Measurements from ENCODE around the gene INTS4.
"Not testable (repeated sequence)": the region's sequence is repeated elsewhere in the genome, so short reads cannot be mapped to it uniquely, and the experiment has no call there.

INTS4 gene

DNA sequence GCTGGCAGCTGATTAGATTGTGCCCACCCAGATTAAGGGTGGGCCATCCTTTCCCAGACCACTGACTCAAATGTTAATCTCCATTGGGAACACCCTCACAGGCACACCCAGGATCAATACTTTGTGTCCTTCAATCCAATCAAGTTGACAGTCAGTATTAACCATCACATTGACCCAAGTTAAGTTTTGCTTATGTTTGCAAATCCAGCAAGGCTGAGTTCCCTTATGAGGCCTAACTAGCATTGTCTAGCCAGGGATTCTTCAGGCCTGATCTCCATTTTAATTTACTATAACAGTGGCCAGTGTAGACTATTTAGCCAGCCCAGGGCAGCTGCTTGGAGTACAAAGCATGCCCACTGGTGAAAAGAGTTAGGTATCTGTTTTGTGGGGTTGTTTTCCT, 30.9 kb upstream of the INTS4 start:
- Histone ChIP-seq H3K9ac (ENCODE audit: low read length in 5 of 5) (no peak overlapping the region), H3K36me3 (ENCODE audit: control insufficient read depth in 5 of 5, insufficient read depth in 5 of 5, low read length in 5 of 5) (no peaks in the 10 kb centered on the region), H3K9me3 (ENCODE audit: control insufficient read depth in 5 of 5, low read length in 5 of 5) (no peaks in the 10 kb centered on the region), H3K4me1 (ENCODE audit: control insufficient read depth in 5 of 5, insufficient read depth in 5 of 5, low read length in 5 of 5) (peaks cover 0 to 15% (median 14%) of the 10 kb centered on the region in 5 donors), H3K27ac (ENCODE audit: low read depth, low read length) (no peak overlapping the region), H3K27me3 (ENCODE audit: control insufficient read depth in 5 of 5, insufficient read depth in 4 of 5, low read length in 5 of 5) (no peaks in the 10 kb centered on the region), H3K4me3 (ENCODE audit: low read depth in 1 of 5, low read length in 5 of 5) (no peak overlapping the region)

GRCh38 chr11:78023426-78023825, 29.0 kb upstream of the INTS4 start:
- H3K4me1 ChIP-seq (ENCODE audit: control insufficient read depth in 5 of 5, insufficient read depth in 5 of 5, low read length in 5 of 5): peaks cover 0 to 13% (median 11%) of the 10 kb centered on the region in 5 donors
- H3K9ac ChIP-seq (ENCODE audit: low read length in 5 of 5): peak overlapping the region in 3 of 5 donors; percentile 48 to 65 (median 60)
- H3K9me3 ChIP-seq (ENCODE audit: control insufficient read depth in 5 of 5, low read length in 5 of 5): no peaks in the 10 kb centered on the region
- H3K36me3 ChIP-seq (ENCODE audit: control insufficient read depth in 5 of 5, insufficient read depth in 5 of 5, low read length in 5 of 5): no peaks in the 10 kb centered on the region
- peak overlapping the region in 4 of 5 donors; percentile 61 to 70 (median 68) for H3K4me3 ChIP-seq (ENCODE audit: low read depth in 1 of 5, low read length in 5 of 5)
- H3K27me3 ChIP-seq (ENCODE audit: control insufficient read depth in 5 of 5, insufficient read depth in 4 of 5, low read length in 5 of 5): no peaks in the 10 kb centered on the region
- H3K27ac ChIP-seq (ENCODE audit: low read depth, low read length): no peak overlapping the region

- H3K27ac ChIP-seq (ENCODE audit: low read depth, low read length): no peak within 1 kb of the TSS
- H3K9ac ChIP-seq (ENCODE audit: low read length in 5 of 5): peak within 1 kb of the TSS in 4 of 5 donors; percentile 48 to 77 (median 62)
- H3K27me3 ChIP-seq (ENCODE audit: control insufficient read depth in 5 of 5, insufficient read depth in 4 of 5, low read length in 5 of 5): no peaks in the 10 kb centered on the region
- H3K4me1 ChIP-seq (ENCODE audit: control insufficient read depth in 5 of 5, insufficient read depth in 5 of 5, low read length in 5 of 5): peaks cover 0 to 13% (median 11%) of the 10 kb centered on the region in 5 donors
- H3K36me3 ChIP-seq (ENCODE audit: control insufficient read depth in 5 of 5, insufficient read depth in 5 of 5, low read length in 5 of 5): no peaks in the 10 kb centered on the region
- no peaks in the 10 kb centered on the region for H3K9me3 ChIP-seq (ENCODE audit: control insufficient read depth in 5 of 5, low read length in 5 of 5)
- H3K4me3 ChIP-seq (ENCODE audit: low read depth in 1 of 5, low read length in 5 of 5): peak within 1 kb of the TSS; percentile 61 to 70 (median 67)
Observed at GRCh38 chr11:78022397-78023396, 28.2 kb upstream of the INTS4 start, which contains the start of gene KCTD14. Gene KCTD14, minus strand, starts transcription at chr11:78023276. Its CDS starts 27 bp downstream, at chr11:78023249.

DNA sequence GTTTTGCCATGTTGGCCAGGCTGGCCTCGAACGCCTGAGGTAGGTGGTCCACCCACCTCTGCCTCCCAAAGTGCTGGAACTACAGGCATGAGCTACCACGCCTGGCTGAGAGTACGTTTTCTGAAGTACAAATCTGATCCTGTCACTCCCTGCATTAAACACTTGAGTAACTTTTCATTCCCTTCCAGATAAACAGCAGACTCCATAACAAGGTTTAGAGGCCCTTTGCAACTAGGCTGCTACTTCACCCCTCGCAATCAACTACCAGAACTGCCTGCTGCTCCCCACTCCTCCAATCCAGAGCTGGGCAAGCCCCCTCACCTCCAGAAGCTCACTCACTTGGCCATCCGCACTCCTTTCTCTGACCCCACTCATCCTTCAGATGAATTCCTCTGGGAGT, 27.1 kb upstream of the INTS4 start:
- Histone ChIP-seq H3K36me3 (ENCODE audit: control insufficient read depth in 5 of 5, insufficient read depth in 5 of 5, low read length in 5 of 5) (peaks cover 0 to 2% (median 0%) of the 10 kb centered on the region in 5 donors), H3K27ac (ENCODE audit: low read depth, low read length) (no peak overlapping the region), H3K9ac (ENCODE audit: low read length in 5 of 5) (no peak overlapping the region), H3K9me3 (ENCODE audit: control insufficient read depth in 5 of 5, low read length in 5 of 5) (no peaks in the 10 kb centered on the region), H3K4me3 (ENCODE audit: low read depth in 1 of 5, low read length in 5 of 5) (no peak overlapping the region), H3K27me3 (ENCODE audit: control insufficient read depth in 5 of 5, insufficient read depth in 4 of 5, low read length in 5 of 5) (no peaks in the 10 kb centered on the region), H3K4me1 (ENCODE audit: control insufficient read depth in 5 of 5, insufficient read depth in 5 of 5, low read length in 5 of 5) (peaks cover 0 to 13% (median 11%) of the 10 kb centered on the region in 5 donors)

- Histone ChIP-seq H3K4me3 (ENCODE audit: low read depth in 1 of 5, low read length in 5 of 5) (no peak overlapping the region), H3K9ac (ENCODE audit: low read length in 5 of 5) (no peak overlapping the region), H3K9me3 (ENCODE audit: control insufficient read depth in 5 of 5, low read length in 5 of 5) (no peaks in the 10 kb centered on the region), H3K36me3 (ENCODE audit: control insufficient read depth in 5 of 5, insufficient read depth in 5 of 5, low read length in 5 of 5) (peaks cover 0 to 3% (median 0%) of the 10 kb centered on the region in 5 donors), H3K27ac (ENCODE audit: low read depth, low read length) (no peak overlapping the region), H3K4me1 (ENCODE audit: control insufficient read depth in 5 of 5, insufficient read depth in 5 of 5, low read length in 5 of 5) (peaks cover 0 to 13% (median 11%) of the 10 kb centered on the region in 5 donors), H3K27me3 (ENCODE audit: control insufficient read depth in 5 of 5, insufficient read depth in 4 of 5, low read length in 5 of 5) (no peaks in the 10 kb centered on the region)
Observed at GRCh38 chr11:78020246-78020645, 25.8 kb upstream of the INTS4 start.

DNA sequence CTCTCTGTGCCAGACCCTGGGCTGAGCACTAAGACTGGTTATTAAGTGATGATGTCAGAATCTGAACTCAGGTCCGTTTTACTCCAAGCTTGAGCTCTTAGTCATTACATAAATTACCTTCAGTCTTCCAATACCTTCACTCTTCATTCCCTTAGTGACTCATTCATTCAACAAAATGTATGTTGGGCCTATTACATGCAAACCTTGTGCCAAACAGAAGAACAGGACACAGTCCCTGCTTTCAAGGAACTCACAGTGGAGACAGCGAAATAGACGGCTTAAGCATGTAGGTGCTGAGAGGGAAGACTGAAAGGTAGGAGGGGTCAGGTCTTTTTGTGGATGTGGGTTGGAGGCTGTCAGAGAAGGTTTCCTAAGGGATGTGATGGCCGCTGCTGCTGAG, 25.3 kb upstream of the INTS4 start:
- H3K9ac ChIP-seq (ENCODE audit: low read length in 5 of 5): no peak overlapping the region

GRCh38 chr11:78015878-78016277, 21.4 kb upstream of the INTS4 start:
- Histone ChIP-seq H3K9ac (ENCODE audit: low read length in 5 of 5) (no peak overlapping the region), H3K9me3 (ENCODE audit: control insufficient read depth in 5 of 5, low read length in 5 of 5) (no peaks in the 10 kb centered on the region)

More for the DNA sequence above, 25.3 kb upstream of the INTS4 start:
- H3K27me3 ChIP-seq (ENCODE audit: control insufficient read depth in 5 of 5, insufficient read depth in 4 of 5, low read length in 5 of 5): no peaks in the 10 kb centered on the region
- peaks cover 0 to 3% (median 0%) of the 10 kb centered on the region in 5 donors for H3K36me3 ChIP-seq (ENCODE audit: control insufficient read depth in 5 of 5, insufficient read depth in 5 of 5, low read length in 5 of 5)
- H3K4me1 ChIP-seq (ENCODE audit: control insufficient read depth in 5 of 5, insufficient read depth in 5 of 5, low read length in 5 of 5): peaks cover 0 to 13% (median 11%) of the 10 kb centered on the region in 5 donors
- H3K9me3 ChIP-seq (ENCODE audit: control insufficient read depth in 5 of 5, low read length in 5 of 5): no peaks in the 10 kb centered on the region
- no peak overlapping the region for H3K4me3 ChIP-seq (ENCODE audit: low read depth in 1 of 5, low read length in 5 of 5)
- no peak overlapping the region for H3K27ac ChIP-seq (ENCODE audit: low read depth, low read length)

GRCh38 chr11:78014937-78015520, 20.6 kb upstream of the INTS4 start:
- not testable (repeated sequence) for H3K36me3 ChIP-seq (ENCODE audit: control insufficient read depth in 5 of 5, insufficient read depth in 5 of 5, low read length in 5 of 5); H3K27ac ChIP-seq (ENCODE audit: low read depth, low read length); H3K9me3 ChIP-seq (ENCODE audit: control insufficient read depth in 5 of 5, low read length in 5 of 5); H3K4me1 ChIP-seq (ENCODE audit: control insufficient read depth in 5 of 5, insufficient read depth in 5 of 5, low read length in 5 of 5); H3K9ac ChIP-seq (ENCODE audit: low read length in 5 of 5); H3K4me3 ChIP-seq (ENCODE audit: low read depth in 1 of 5, low read length in 5 of 5); H3K27me3 ChIP-seq (ENCODE audit: control insufficient read depth in 5 of 5, insufficient read depth in 4 of 5, low read length in 5 of 5)

More at GRCh38 chr11:78015878-78016277, 21.4 kb upstream of the INTS4 start:
- Histone ChIP-seq H3K4me1 (ENCODE audit: control insufficient read depth in 5 of 5, insufficient read depth in 5 of 5, low read length in 5 of 5) (no peaks in the 10 kb centered on the region), H3K4me3 (ENCODE audit: low read depth in 1 of 5, low read length in 5 of 5) (no peak overlapping the region), H3K27me3 (ENCODE audit: control insufficient read depth in 5 of 5, insufficient read depth in 4 of 5, low read length in 5 of 5) (no peaks in the 10 kb centered on the region), H3K27ac (ENCODE audit: low read depth, low read length) (no peak overlapping the region), H3K36me3 (ENCODE audit: control insufficient read depth in 5 of 5, insufficient read depth in 5 of 5, low read length in 5 of 5) (peaks cover 0 to 3% (median 0%) of the 10 kb centered on the region in 5 donors)

DNA sequence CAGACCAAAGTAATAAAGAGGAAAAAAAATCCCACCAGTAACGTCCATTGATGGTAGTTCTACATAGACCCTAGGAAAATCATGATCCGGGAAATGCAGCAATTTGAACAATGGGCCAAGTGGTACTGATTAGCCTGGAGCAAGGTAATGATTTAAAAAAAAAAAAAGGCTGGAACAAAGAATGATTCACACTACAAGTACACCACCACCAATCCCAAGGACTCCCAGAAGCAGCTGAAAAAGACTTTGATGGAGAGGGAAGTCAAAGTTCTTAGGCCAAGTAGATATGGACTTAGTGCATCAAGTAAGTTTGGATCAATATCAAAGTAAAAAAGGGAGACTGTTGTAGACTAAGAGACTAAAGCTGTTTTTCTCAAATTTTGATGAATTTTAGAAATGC, 16.8 kb upstream of the INTS4 start:
- H3K9ac ChIP-seq (ENCODE audit: low read length in 5 of 5): no peak overlapping the region
- H3K9me3 ChIP-seq (ENCODE audit: control insufficient read depth in 5 of 5, low read length in 5 of 5): no peaks in the 10 kb centered on the region
- H3K36me3 ChIP-seq (ENCODE audit: control insufficient read depth in 5 of 5, insufficient read depth in 5 of 5, low read length in 5 of 5): peaks cover 0 to 3% (median 0%) of the 10 kb centered on the region in 5 donors
- H3K27ac ChIP-seq (ENCODE audit: low read depth, low read length): no peak overlapping the region
- no peaks in the 10 kb centered on the region for H3K27me3 ChIP-seq (ENCODE audit: control insufficient read depth in 5 of 5, insufficient read depth in 4 of 5, low read length in 5 of 5)
- no peaks in the 10 kb centered on the region for H3K4me1 ChIP-seq (ENCODE audit: control insufficient read depth in 5 of 5, insufficient read depth in 5 of 5, low read length in 5 of 5)
- no peak overlapping the region for H3K4me3 ChIP-seq (ENCODE audit: low read depth in 1 of 5, low read length in 5 of 5)

- no peaks in the 10 kb centered on the region for H3K9me3 ChIP-seq (ENCODE audit: control insufficient read depth in 5 of 5, low read length in 5 of 5)
- H3K27ac ChIP-seq (ENCODE audit: low read depth, low read length): no peak overlapping the region
- no peaks in the 10 kb centered on the region for H3K36me3 ChIP-seq (ENCODE audit: control insufficient read depth in 5 of 5, insufficient read depth in 5 of 5, low read length in 5 of 5)
- no peak overlapping the region for H3K9ac ChIP-seq (ENCODE audit: low read length in 5 of 5)
- H3K27me3 ChIP-seq (ENCODE audit: control insufficient read depth in 5 of 5, insufficient read depth in 4 of 5, low read length in 5 of 5): no peaks in the 10 kb centered on the region
- H3K4me1 ChIP-seq (ENCODE audit: control insufficient read depth in 5 of 5, insufficient read depth in 5 of 5, low read length in 5 of 5): no peaks in the 10 kb centered on the region
- no peak overlapping the region for H3K4me3 ChIP-seq (ENCODE audit: low read depth in 1 of 5, low read length in 5 of 5)
Observed at GRCh38 chr11:78010755-78011154, 16.3 kb upstream of the INTS4 start.

All from subcutaneous abdominal adipose tissue (tissue), 5 donors.